Stimulated activated CD8-positive, alpha-beta memory T cell treated with anti-CD3 and anti-CD28 coated beads, Interleukin-15, amount 100 ng/mL, for 48 hours (primary cell): ENCODE data around the gene CDH2.

Experiments used
- DNase-seq, 2 donors: peaks; one replicate each; pipeline ENCODE4 v3.0.0-alpha.2; 2020; ENCODE audit warnings: low read depth in 2 of 2

Gene CDH2

GRCh38 chr18:28088477-28088876 is 88.5 kb downstream of the CDH2 start:
- no peak for DNase-seq

GRCh38 chr18:28086670-28087552 is 90.0 kb downstream of the CDH2 start:
- DNase-seq, result no peak

- DNase-seq, result no peak
Measured at GRCh38 chr18:28081516-28081915, 95.4 kb downstream of the CDH2 start.

- DNase-seq, result no peak
Measured at GRCh38 chr18:28080876-28081300, 96.0 kb downstream of the CDH2 start.

GRCh38 chr18:28079883-28080282 is 97.0 kb downstream of the CDH2 start:
- DNase-seq, result no peak

GRCh38 chr18:28078849-28079248 is 98.1 kb downstream of the CDH2 start:
- DNase-seq, result no peak

GRCh38 chr18:28078298-28078697 is 98.6 kb downstream of the CDH2 start:
- no peak for DNase-seq

GRCh38 chr18:28075501-28075900 is 101.4 kb downstream of the CDH2 start:
- no peak for DNase-seq

- DNase-seq, result no peak
Measured at GRCh38 chr18:28074076-28074475, 102.9 kb downstream of the CDH2 start.

- no peak for DNase-seq
Measured at GRCh38 chr18:28073658-28074057, 103.3 kb downstream of the CDH2 start.

- no peak for DNase-seq
Measured at GRCh38 chr18:28071199-28071598, 105.7 kb downstream of the CDH2 start.

- DNase-seq, result no peak
Measured at GRCh38 chr18:28068207-28068606, 108.7 kb downstream of the CDH2 start.

GRCh38 chr18:28067346-28067745 is 109.6 kb downstream of the CDH2 start:
- DNase-seq, result no peak

- no peak for DNase-seq
Measured at GRCh38 chr18:28065793-28066186, 111.1 kb downstream of the CDH2 start.

- DNase-seq, result no peak
Measured at GRCh38 chr18:28065031-28065792, 111.7 kb downstream of the CDH2 start.

- no peak for DNase-seq
Measured at GRCh38 chr18:28063926-28064325, 113.0 kb downstream of the CDH2 start.

- DNase-seq, result no peak
Measured at GRCh38 chr18:28063271-28063761, 113.6 kb downstream of the CDH2 start.

- no peak for DNase-seq
Measured at GRCh38 chr18:28062443-28062842, 114.5 kb downstream of the CDH2 start.

GRCh38 chr18:28059861-28060260 is 117.1 kb downstream of the CDH2 start:
- DNase-seq, result no peak

GRCh38 chr18:28050545-28050944 is 126.4 kb downstream of the CDH2 start:
- no peak for DNase-seq

- DNase-seq, result no peak
Measured at GRCh38 chr18:28048612-28049011, 128.3 kb downstream of the CDH2 start.

- DNase-seq, result no peak
Measured at GRCh38 chr18:28045880-28046279, 131.1 kb downstream of the CDH2 start.
